ENCODE results near the gene SAMD4B. TPM values are rescaled to one million over a fixed set of nuclear protein-coding genes. Genes with fewer than 3 reads are reported as not detected.

SAMD4B gene
- total RNA-seq, 1 experiment from 2014 or later, result 163 TPM

GRCh38 chr19:39349326-39349725 lies 7.1 kb downstream of the SAMD4B start:
- Histone ChIP-seq H3K27ac (no peak overlapping the region), H3K9me2 (ENCODE audit: insufficient read depth) (no peaks in the 10 kb centered on the region), H3K36me3 (ENCODE audit: low read depth) (0 out of 2 replicates have a peak, but pooled peaks cover 27% of the 10 kb centered on the region), H3K9me3 (ENCODE audit: insufficient read depth, low read depth) (no peaks in the 10 kb centered on the region), H3F3A (ENCODE audit: insufficient read depth, low read depth) (no peaks in the 10 kb centered on the region; the same call in 1 of the 2 replicates), H3K4me2 (no peak overlapping the region), H3K79me2 (ENCODE audit: low read depth) (peaks cover 43% of the 10 kb centered on the region), H3K4me3 (no peak overlapping the region), H4K20me1 (ENCODE audit: insufficient read depth) (peaks cover 36% of the 10 kb centered on the region), H3K4me1 (replicated peaks; ENCODE audit: insufficient read depth) (no peaks in the 10 kb centered on the region), H3K27me3 (ENCODE audit: insufficient read depth, low read depth) (no peaks in the 10 kb centered on the region), H2AFZ (no peak overlapping the region)
- ChIA-PET POLR2A (ENCODE audit: unreplicated experiment) (no interaction called here), CTCF (no interaction called here)
- TF ChIP-seq EZH2 (IDR thresholded peaks at IDR 0.05; ENCODE audit: low read depth) (no peak), CTCF (conservative IDR thresholded peaks at IDR 0.05) (no peak)
- DNase-seq, result no peak
- no TSS peak for BruUV-seq (replicated peaks)
- intact Hi-C loops (cut with micrococcal nuclease; ENCODE audit: unreplicated experiment), result no loop called here

GRCh38 chr19:39350156-39350555 lies 7.9 kb downstream of the SAMD4B start:
- ChIA-PET POLR2A (ENCODE audit: unreplicated experiment) (no interaction called here), CTCF (interaction anchor here (0.5 kb wide), 1 partner anchor 81 kb away, joined by 3 read pairs; no protein-coding TSS in a partner anchor)
- H3K27me3 ChIP-seq (ENCODE audit: insufficient read depth, low read depth), result no peaks in the 10 kb centered on the region
- H3K9me2 ChIP-seq (ENCODE audit: insufficient read depth), result no peaks in the 10 kb centered on the region
- DNase-seq, result no peak
- TF ChIP-seq CTCF (conservative IDR thresholded peaks at IDR 0.05), result no peak
- TF ChIP-seq EZH2 (IDR thresholded peaks at IDR 0.05; ENCODE audit: low read depth), result no peak
- no TSS peak for BruUV-seq (replicated peaks)
- H4K20me1 ChIP-seq (ENCODE audit: insufficient read depth), result peaks cover 34% of the 10 kb centered on the region
- H3K79me2 ChIP-seq (ENCODE audit: low read depth), result peaks cover 34% of the 10 kb centered on the region
- H3K4me3 ChIP-seq, result no peak overlapping the region
- H2AFZ ChIP-seq, result no peak overlapping the region
- no peaks in the 10 kb centered on the region for H3K4me1 ChIP-seq (replicated peaks; ENCODE audit: insufficient read depth)
- H3K9me3 ChIP-seq (ENCODE audit: insufficient read depth, low read depth), result no peaks in the 10 kb centered on the region
- H3K4me2 ChIP-seq, result no peak overlapping the region
- intact Hi-C loops (cut with micrococcal nuclease; ENCODE audit: unreplicated experiment), result no loop called here
- H3K36me3 ChIP-seq (ENCODE audit: low read depth), result 0 out of 2 replicates have a peak, but pooled peaks cover 31% of the 10 kb centered on the region
- no peak overlapping the region for H3K27ac ChIP-seq
- no peaks in the 10 kb centered on the region; the same call in 1 of the 2 replicates for H3F3A ChIP-seq (ENCODE audit: insufficient read depth, low read depth)

- no peaks in the 10 kb centered on the region; the same call in 1 of the 2 replicates for H3F3A ChIP-seq (ENCODE audit: insufficient read depth, low read depth)
- no TSS peak for BruUV-seq (replicated peaks)
- no peak overlapping the region for H3K4me3 ChIP-seq
- H3K36me3 ChIP-seq (ENCODE audit: low read depth), result 0 out of 2 replicates have a peak, but pooled peaks cover 28% of the 10 kb centered on the region
- H3K4me2 ChIP-seq, result no peak overlapping the region
- intact Hi-C loops (cut with micrococcal nuclease; ENCODE audit: unreplicated experiment), result no loop called here
- H3K27ac ChIP-seq, result no peak overlapping the region
- H2AFZ ChIP-seq, result no peak overlapping the region
- DNase-seq, result no peak
- no peaks in the 10 kb centered on the region for H3K9me2 ChIP-seq (ENCODE audit: insufficient read depth)
- CTCF ChIA-PET, result no interaction called here
- TF ChIP-seq EZH2 (IDR thresholded peaks at IDR 0.05; ENCODE audit: low read depth) (no peak), CTCF (conservative IDR thresholded peaks at IDR 0.05) (no peak)
- POLR2A ChIA-PET (ENCODE audit: unreplicated experiment), result no interaction called here
- peaks cover 19% of the 10 kb centered on the region for H4K20me1 ChIP-seq (ENCODE audit: insufficient read depth)
- H3K4me1 ChIP-seq (replicated peaks; ENCODE audit: insufficient read depth), result no peaks in the 10 kb centered on the region
- H3K79me2 ChIP-seq (ENCODE audit: low read depth), result peaks cover 20% of the 10 kb centered on the region; the same call in 1 of the 2 replicates
- no peaks in the 10 kb centered on the region for H3K9me3 ChIP-seq (ENCODE audit: insufficient read depth, low read depth)
- H3K27me3 ChIP-seq (ENCODE audit: insufficient read depth, low read depth), result no peaks in the 10 kb centered on the region
Measured at GRCh38 chr19:39351537-39352064, 9.4 kb downstream of the SAMD4B start.
